OCI-LY3 (cell line): ENCODE results near the gene COPS3.

Experiments used
- H2AFZ ChIP-seq: fragments of 200-600, 300-600 bp; shearing (Covaris generic); 2 replicates; pipeline ENCODE4 v1.6.0; 2014; ENCODE audit warnings: antibody characterized with exemption, low read depth, low read length
- H3K27ac ChIP-seq: fragments of 200-600, 300-600 bp; sonication (generic); 2 replicates; pipeline ENCODE4 v1.5.1; 2014; ENCODE audit warnings: mild to moderate bottlenecking, low read length, moderate library complexity, mixed read lengths
- H3K27me3 ChIP-seq: fragments of 200-600, 300-600 bp; sonication (generic); 2 replicates; pipeline ENCODE4 v1.6.1; 2014; ENCODE audit warnings: low read depth, low read length, mixed read lengths
- H3K36me3 ChIP-seq: fragments of 200-600, 300-600 bp; sonication (generic); replicated peaks from 2 replicates; pipeline ENCODE3; 2014; ENCODE audit warnings: low read depth, low read length, mixed read lengths
- H3K4me1 ChIP-seq: fragments of 300-600, 200-600 bp; sonication (generic); 2 replicates; pipeline ENCODE4 v1.6.1; 2014; ENCODE audit warnings: low read length, mixed read lengths
- H3K4me2 ChIP-seq: fragments of 200-600, 300-600 bp; sonication (generic); 2 replicates; pipeline ENCODE4 v1.6.1; 2014; ENCODE audit warnings: low read length, mixed read lengths
- H3K4me3 ChIP-seq: fragments of 300-600, 200-600 bp; sonication (generic); 2 replicates; pipeline ENCODE4 v1.5.1; 2014; ENCODE audit warnings: antibody characterized with exemption, mild to moderate bottlenecking, low read length, moderate library complexity
- H3K79me2 ChIP-seq: fragments of 300-600, 200-600 bp; shearing (Covaris generic); 2 replicates; pipeline ENCODE4 v1.6.1; 2014; ENCODE audit warnings: mild to moderate bottlenecking, low read length, mixed read lengths
- H3K9ac ChIP-seq: fragments of 300-600, 200-600 bp; shearing (Covaris generic); 2 replicates; pipeline ENCODE4 v1.6.0; 2014; ENCODE audit warnings: mild to moderate bottlenecking, low read length, moderate library complexity
- H3K9me3 ChIP-seq: fragments of 200-600, 300-600 bp; shearing (Covaris generic); 2 replicates; pipeline ENCODE4 v1.6.1; 2014; ENCODE audit warnings: low read length, mixed read lengths; ENCODE audit not compliant: insufficient read depth
- H4K20me1 ChIP-seq: fragments of 200-600, 300-600 bp; sonication (generic); 2 replicates; pipeline ENCODE4 v1.6.1; 2016; ENCODE audit warnings: low read length, mixed read lengths; ENCODE audit not compliant: insufficient read depth
- EZH2phosphoT487 ChIP-seq: fragments of 200-600 bp; shearing (Covaris generic); IDR thresholded peaks from 2 replicates; pipeline ENCODE4 v1.6.1; 2018; ENCODE audit warnings: antibody characterized with exemption, mixed run types, low read depth
- TF ChIP-seq, protein P1 (sequence below): fragments of 200-600, 300-600 bp; sonication (generic); IDR thresholded peaks from 2 replicates; pipeline ENCODE4 v1.5.1; 2014; ENCODE audit warnings: antibody characterized with exemption, low read length, low read depth

COPS3 gene

DNA sequence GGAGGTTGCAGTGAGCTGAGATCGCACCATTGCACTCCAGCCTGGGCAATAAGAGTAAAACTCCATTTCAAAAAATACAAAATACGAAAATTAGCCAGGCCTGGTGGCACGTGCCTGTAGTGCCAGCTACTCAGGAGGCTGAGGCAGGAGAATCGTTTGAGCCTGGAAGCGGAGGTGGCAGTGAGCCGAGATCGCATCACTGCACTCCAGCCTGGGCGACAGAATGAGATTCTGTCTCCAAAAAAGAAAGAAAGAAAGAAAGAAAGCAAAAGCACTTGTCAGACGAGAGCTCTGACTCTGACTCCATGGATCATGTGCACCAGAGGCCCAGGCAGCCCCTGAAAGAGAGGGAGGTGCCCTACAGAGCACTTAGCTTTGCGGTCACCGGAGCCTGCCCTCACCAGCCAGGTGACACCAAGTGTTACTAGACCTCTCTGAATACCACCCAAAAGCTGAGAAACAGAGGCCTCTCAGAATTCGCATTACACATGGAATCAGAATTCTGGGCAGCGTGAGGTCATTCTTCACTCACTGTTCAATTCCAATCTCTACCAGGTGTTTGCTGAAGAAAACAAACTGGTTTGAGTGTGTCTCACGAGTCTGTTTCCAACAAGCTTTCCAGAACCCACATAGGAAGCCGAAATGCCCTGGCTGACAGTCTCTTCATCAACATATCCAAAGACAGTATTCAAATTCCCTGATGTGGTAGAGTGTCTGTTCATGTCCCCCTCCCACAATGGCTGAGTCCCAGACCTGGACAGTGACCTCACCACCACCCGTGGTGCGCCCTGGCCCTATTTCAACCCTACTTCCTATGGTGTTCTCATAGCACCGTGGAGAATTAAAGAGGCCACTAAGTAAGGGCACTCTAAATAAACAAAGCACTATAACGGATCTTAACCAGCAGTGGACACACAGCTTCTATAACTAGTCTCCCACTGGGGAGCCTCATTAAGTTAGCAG, 45.6 kb downstream of the COPS3 start:
- Histone ChIP-seq H3K36me3 (no peaks in the 10 kb centered on the region), H3K79me2 (peaks cover 37% of the 10 kb centered on the region), H2AFZ (no peak overlapping the region), H3K9ac (peak overlapping the region; percentile 96), H3K27ac (no peak overlapping the region), H3K4me3 (peak overlapping the region; percentile 97), H3K27me3 (no peaks in the 10 kb centered on the region), H3K4me1 (peaks cover 13% of the 10 kb centered on the region), H4K20me1 (peaks cover 11% of the 10 kb centered on the region), H3K9me3 (no peaks in the 10 kb centered on the region), H3K4me2 (peak overlapping the region; percentile 98)
- no peak for TF ChIP-seq EZH2phosphoT487
- TF ChIP-seq, protein P1, sequence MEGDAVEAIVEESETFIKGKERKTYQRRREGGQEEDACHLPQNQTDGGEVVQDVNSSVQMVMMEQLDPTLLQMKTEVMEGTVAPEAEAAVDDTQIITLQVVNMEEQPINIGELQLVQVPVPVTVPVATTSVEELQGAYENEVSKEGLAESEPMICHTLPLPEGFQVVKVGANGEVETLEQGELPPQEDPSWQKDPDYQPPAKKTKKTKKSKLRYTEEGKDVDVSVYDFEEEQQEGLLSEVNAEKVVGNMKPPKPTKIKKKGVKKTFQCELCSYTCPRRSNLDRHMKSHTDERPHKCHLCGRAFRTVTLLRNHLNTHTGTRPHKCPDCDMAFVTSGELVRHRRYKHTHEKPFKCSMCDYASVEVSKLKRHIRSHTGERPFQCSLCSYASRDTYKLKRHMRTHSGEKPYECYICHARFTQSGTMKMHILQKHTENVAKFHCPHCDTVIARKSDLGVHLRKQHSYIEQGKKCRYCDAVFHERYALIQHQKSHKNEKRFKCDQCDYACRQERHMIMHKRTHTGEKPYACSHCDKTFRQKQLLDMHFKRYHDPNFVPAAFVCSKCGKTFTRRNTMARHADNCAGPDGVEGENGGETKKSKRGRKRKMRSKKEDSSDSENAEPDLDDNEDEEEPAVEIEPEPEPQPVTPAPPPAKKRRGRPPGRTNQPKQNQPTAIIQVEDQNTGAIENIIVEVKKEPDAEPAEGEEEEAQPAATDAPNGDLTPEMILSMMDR = no peak

DNA sequence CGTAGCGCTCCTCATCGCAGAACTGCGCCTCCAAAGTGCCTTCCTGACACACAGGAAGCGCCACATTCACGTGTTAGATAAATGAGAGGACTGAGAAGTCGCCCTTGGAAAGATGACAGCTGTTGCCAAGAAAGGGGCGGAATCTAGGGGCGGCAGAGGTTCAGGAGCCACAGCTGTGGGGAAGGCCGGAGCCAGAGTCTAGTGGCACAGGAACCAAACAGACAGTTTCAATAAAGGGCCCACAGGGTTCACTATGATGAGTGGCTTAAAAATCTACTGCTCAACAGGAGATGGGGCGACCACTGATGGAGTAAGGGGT, 48.8 kb downstream of the COPS3 start:
- H4K20me1 ChIP-seq = peaks cover 11% of the 10 kb centered on the region
- H3K36me3 ChIP-seq = no peaks in the 10 kb centered on the region
- no peak overlapping the region for H3K4me3 ChIP-seq
- no peak overlapping the region for H3K9ac ChIP-seq
- H3K4me2 ChIP-seq = no peak overlapping the region
- TF ChIP-seq EZH2phosphoT487 = no peak
- TF ChIP-seq, protein P1 = no peak
- no peak overlapping the region for H2AFZ ChIP-seq
- H3K79me2 ChIP-seq = peaks cover 37% of the 10 kb centered on the region
- H3K4me1 ChIP-seq = peaks cover 10% of the 10 kb centered on the region
- no peak overlapping the region for H3K27ac ChIP-seq
- H3K27me3 ChIP-seq = no peaks in the 10 kb centered on the region
- no peaks in the 10 kb centered on the region for H3K9me3 ChIP-seq

DNA sequence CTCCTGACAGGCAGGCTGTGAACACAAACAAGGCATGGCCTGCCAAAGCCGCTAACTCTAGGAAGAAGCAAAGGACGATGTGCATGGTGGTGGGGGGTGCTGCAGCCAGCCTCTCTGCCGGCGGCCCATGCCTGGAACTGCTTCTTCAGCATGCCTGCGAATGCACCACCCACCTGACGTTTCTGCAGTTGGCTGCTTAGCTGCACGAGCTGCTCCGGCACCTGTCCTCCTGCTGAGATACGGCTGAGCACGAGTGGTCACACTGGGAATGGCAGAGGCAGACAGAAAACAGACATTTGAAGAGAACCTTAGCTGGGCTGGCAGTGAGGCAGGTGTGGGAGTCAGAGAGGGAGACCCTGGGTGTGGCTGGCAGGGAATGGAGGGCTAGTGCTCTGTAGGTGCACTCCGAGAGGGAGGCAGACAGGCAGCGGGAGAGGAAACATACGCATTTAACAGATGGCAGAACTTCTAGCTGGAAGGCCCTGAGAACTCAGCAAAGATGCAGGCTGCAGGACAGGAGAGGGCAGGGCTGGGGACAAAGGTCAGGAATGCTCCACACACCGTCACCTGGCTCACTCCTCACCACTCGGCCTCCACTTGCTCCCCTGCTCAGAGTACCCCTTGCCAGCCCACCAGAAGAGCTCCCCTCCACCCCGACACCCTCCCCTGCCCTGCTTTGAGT, 49.3 kb downstream of the COPS3 start:
- H3K27me3 ChIP-seq = no peaks in the 10 kb centered on the region
- peaks cover 11% of the 10 kb centered on the region for H4K20me1 ChIP-seq
- no peaks in the 10 kb centered on the region for H3K9me3 ChIP-seq
- H3K4me3 ChIP-seq = no peak overlapping the region
- no peak overlapping the region for H3K4me2 ChIP-seq
- TF ChIP-seq, protein P1 = no peak
- TF ChIP-seq EZH2phosphoT487 = no peak
- no peaks in the 10 kb centered on the region for H3K36me3 ChIP-seq
- peaks cover 34% of the 10 kb centered on the region for H3K79me2 ChIP-seq
- no peak overlapping the region for H2AFZ ChIP-seq
- no peak overlapping the region for H3K27ac ChIP-seq
- no peak overlapping the region for H3K9ac ChIP-seq
- H3K4me1 ChIP-seq = peaks cover 10% of the 10 kb centered on the region
